Thoracic aorta endothelial cell (primary cell): ENCODE measurements around the gene IGSF1. TPM values are rescaled to one million over a fixed set of nuclear protein-coding genes. Genes with fewer than 3 reads are reported as not detected.

Experiments used
- total RNA-seq: library from RNA; depleted of rRNA; stranded (reverse); fragments of >200 nt; gene quantifications from 2 replicates; pipeline ENCODE4 v1.2.3, GENCODE V29; 2012

The IGSF1 gene
- not detected in 2 replicates for total RNA-seq

GRCh38 chrX:131288738-131289511 lies at the start of gene IGSF1:
Gene IGSF1, minus strand, starts transcription at chrX:131289306. Its CDS starts 2,632 bp downstream, at chrX:131286674.

Other genes with a start within 250 kb of the IGSF1 start
- gene ARHGAP36, start 231.0 kb downstream of the IGSF1 start, total RNA-seq: under 0.01 TPM in 1 of 2 replicates, not detected in the other